ENCODE results near the gene F7. TPM values are rescaled to one million over a fixed set of nuclear protein-coding genes. Genes with fewer than 3 reads are reported as not detected.
"Not testable (repeated sequence)": the region's sequence is repeated elsewhere in the genome, so short reads cannot be mapped to it uniquely, and the experiment has no call there.

F7 gene
- total RNA-seq, 2 experiments from 2014 or later, result 0.20 to 0.45 TPM

DNA sequence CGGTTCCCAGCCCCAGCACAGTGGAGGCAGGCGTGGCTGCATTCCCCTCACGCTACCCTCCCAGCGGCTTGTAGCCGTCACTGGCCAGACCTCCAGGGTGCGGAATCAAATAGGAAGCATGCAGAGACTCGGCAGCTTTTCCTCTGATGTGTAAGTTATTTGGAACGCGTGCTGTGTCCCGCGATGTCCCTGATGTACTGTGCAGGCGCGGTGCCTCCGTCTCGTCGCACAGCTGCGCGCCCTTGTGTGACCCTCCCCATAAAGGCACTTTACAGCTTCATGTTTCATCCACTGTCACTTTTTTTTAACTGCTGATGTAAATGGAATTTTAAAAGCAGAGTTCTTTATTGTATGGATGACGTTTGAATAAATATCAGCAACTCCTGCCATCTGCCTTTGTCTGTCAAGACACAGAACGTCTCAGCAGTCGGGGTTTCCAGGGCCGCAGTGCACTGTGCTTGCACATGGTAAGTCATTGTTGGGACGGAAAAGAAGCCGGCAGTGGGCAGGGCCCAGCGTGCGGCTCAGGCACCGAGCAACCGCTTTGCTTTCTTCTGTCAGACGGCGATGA is 7.3 kb upstream of the F7 start:
- ChIA-PET POLR2A (no interaction called here), CTCF (no interaction called here)
- Mint-ChIP-seq H3K4me3 (no peak overlapping the region), H3K4me1 (ENCODE audit: low read depth) (no peaks in the 10 kb centered on the region), H3K9me3 (no peaks in the 10 kb centered on the region), H3K36me3 (ENCODE audit: low read depth) (no peaks in the 10 kb centered on the region), H3K27me3 (no peaks in the 10 kb centered on the region), H3K27ac (no peak overlapping the region)
- ATAC-seq, result no peak
- no peak for DNase-seq
- TF ChIP-seq, protein P1, sequence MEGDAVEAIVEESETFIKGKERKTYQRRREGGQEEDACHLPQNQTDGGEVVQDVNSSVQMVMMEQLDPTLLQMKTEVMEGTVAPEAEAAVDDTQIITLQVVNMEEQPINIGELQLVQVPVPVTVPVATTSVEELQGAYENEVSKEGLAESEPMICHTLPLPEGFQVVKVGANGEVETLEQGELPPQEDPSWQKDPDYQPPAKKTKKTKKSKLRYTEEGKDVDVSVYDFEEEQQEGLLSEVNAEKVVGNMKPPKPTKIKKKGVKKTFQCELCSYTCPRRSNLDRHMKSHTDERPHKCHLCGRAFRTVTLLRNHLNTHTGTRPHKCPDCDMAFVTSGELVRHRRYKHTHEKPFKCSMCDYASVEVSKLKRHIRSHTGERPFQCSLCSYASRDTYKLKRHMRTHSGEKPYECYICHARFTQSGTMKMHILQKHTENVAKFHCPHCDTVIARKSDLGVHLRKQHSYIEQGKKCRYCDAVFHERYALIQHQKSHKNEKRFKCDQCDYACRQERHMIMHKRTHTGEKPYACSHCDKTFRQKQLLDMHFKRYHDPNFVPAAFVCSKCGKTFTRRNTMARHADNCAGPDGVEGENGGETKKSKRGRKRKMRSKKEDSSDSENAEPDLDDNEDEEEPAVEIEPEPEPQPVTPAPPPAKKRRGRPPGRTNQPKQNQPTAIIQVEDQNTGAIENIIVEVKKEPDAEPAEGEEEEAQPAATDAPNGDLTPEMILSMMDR (IDR thresholded peaks at IDR 0.05), result no peak
- intact Hi-C loops (cut with micrococcal nuclease), result no loop called here

DNA sequence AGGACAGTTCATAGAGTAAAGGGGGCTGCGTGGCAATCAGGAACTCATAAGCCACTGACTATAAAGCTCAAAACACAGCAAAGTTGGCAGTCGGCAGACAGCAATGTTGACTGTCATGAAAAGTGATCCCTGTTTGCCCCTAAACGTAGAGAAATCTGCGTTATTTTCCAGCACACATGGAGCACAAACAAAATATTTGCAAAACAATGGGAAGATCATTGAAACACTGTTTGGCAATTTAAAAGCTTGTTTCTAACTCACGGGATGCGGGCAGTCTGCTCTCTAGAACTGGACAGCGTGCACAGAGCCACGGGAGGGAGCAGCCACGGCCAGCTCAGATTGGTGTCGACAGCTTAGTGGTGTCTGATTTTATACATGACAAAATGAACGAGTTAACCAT is 6.4 kb upstream of the F7 start:
- intact Hi-C loops (cut with micrococcal nuclease), result no loop called here
- POLR2A ChIA-PET, result no interaction called here
- Mint-ChIP-seq H3K4me1 (ENCODE audit: low read depth) (no peaks in the 10 kb centered on the region), H3K27me3 (no peaks in the 10 kb centered on the region), H3K27ac (no peak overlapping the region), H3K36me3 (ENCODE audit: low read depth) (no peaks in the 10 kb centered on the region), H3K4me3 (no peak overlapping the region), H3K9me3 (no peaks in the 10 kb centered on the region)
- CTCF ChIA-PET, result interaction anchor here (0.9 kb wide), 1 partner anchor 156 kb away, joined by 3 read pairs; no protein-coding TSS in a partner anchor
- DNase-seq, result no peak
- TF ChIP-seq, protein P1 (IDR thresholded peaks at IDR 0.05), result no peak
- ATAC-seq, result no peak

DNA sequence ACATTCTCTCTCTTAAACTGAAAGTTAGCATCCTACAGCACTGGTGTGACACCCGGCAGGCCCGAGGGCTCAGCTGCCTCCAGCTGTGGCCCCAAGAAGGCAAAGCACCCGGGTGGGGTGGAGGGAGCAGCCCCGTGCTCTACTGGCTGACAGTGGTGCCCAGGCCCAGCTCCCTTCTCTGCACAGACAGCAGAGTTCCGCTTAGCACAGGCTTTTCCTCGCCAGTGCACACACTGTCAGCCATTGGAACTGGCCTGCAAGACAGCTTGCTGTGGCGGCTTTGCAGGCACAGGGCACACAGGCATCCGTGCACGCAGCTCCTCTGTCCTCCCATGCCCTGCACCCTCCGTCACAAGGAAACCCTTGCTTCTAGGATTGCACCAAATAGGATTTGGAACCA is 3.3 kb upstream of the F7 start:
- H3K27ac Mint-ChIP-seq; H3K4me3 Mint-ChIP-seq; H3K27me3 Mint-ChIP-seq; H3K4me1 Mint-ChIP-seq (ENCODE audit: low read depth); CTCF ChIA-PET; intact Hi-C loops (cut with micrococcal nuclease); H3K36me3 Mint-ChIP-seq (ENCODE audit: low read depth); ATAC-seq; POLR2A ChIA-PET; DNase-seq; H3K9me3 Mint-ChIP-seq: not testable (repeated sequence)

DNA sequence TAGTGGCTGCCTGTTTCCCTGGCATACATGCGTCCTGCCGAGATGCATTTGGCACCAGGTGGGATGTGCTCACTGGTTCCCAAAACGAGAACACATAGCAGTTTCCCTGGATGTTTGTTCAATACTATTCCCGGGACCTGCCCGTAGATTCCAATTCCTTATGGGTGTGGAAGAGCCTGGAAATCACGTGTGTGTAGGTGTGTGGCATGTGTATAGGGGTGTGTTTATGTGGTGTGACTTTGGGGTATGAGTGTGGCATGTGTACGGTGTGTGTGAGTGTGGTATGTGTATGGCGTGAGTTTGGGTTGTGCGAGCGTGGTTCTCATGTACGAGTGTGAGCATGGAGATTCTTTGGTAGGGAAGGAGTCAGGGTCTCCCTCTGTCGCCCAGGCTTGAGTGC is 2.9 kb upstream of the F7 start:
- intact Hi-C loops (cut with micrococcal nuclease), result no loop called here
- TF ChIP-seq, protein P1 (IDR thresholded peaks at IDR 0.05), result no peak
- Mint-ChIP-seq H3K36me3 (ENCODE audit: low read depth) (no peaks in the 10 kb centered on the region), H3K27me3 (no peaks in the 10 kb centered on the region), H3K9me3 (no peaks in the 10 kb centered on the region), H3K4me1 (ENCODE audit: low read depth) (no peaks in the 10 kb centered on the region), H3K4me3 (no peak overlapping the region), H3K27ac (no peak overlapping the region)
- ChIA-PET POLR2A (no interaction called here), CTCF (no interaction called here)
- DNase-seq (no peak), ATAC-seq (no peak)

DNA sequence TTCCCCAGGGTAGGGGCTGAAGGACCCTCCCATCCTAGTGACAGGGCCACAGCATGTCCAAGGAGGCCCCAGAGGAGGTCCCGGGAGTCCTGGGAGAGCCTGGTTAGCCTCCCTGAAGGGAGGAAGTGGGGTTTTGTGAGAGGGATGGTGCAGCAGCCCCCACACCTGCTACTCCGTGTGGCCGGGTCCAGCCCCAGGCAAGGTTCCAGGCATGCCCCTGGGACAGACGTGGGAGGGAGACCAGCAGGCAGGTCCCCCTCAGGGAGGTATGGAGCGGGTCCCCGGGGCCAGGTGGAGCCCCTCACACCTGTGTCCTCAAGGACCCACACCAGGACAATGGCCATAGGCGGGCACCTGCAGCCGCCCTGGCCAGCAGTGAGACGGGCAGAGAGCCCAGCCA is 1.9 kb upstream of the F7 start:
- no peaks in the 10 kb centered on the region for H3K27me3 Mint-ChIP-seq
- no peaks in the 10 kb centered on the region for H3K4me1 Mint-ChIP-seq (ENCODE audit: low read depth)
- H3K9me3 Mint-ChIP-seq, result no peaks in the 10 kb centered on the region
- intact Hi-C loops (cut with micrococcal nuclease), result no loop called here
- H3K4me3 Mint-ChIP-seq, result no peak overlapping the region
- ChIA-PET CTCF (interaction anchor here (1.9 kb wide), 1 partner anchor 161 kb away, joined by 4 read pairs; no protein-coding TSS in a partner anchor), POLR2A (no interaction called here)
- ATAC-seq (no peak), DNase-seq (no peak)
- TF ChIP-seq, protein P1 (IDR thresholded peaks at IDR 0.05), result no peak
- H3K36me3 Mint-ChIP-seq (ENCODE audit: low read depth), result no peaks in the 10 kb centered on the region
- H3K27ac Mint-ChIP-seq, result no peak overlapping the region

Measured in activated CD8-positive, alpha-beta T cell treated with anti-CD3 and anti-CD28 coated beads for 36 hours (primary cell).